H9 (cell line): ENCODE results near the gene PRSS38. TPM values are rescaled to one million over a fixed set of nuclear protein-coding genes. Genes with fewer than 3 reads are reported as not detected.

Experiments
- DNase-seq: peaks from one replicate; pipeline ENCODE4 v3.0.0-alpha.2; 2017
- H2AFZ ChIP-seq: one replicate; pipeline ENCODE4 v1.6.1; 2013; ENCODE audit warnings: mild to moderate bottlenecking, low read length, control low read depth, moderate library complexity
- H2AK5ac ChIP-seq: 2 replicates; pipeline ENCODE4 v1.6.1; 2013; ENCODE audit warnings: low read length, control low read depth, mixed read lengths; ENCODE audit not compliant: insufficient read length
- H2BK120ac ChIP-seq: one replicate; pipeline ENCODE4 v1.6.1; 2013; ENCODE audit warnings: low read depth, mild to moderate bottlenecking, low read length, control low read depth, inconsistent platforms; ENCODE audit not compliant: poor library complexity, severe bottlenecking
- H2BK12ac ChIP-seq: 2 replicates; pipeline ENCODE4 v1.6.1; 2013; ENCODE audit warnings: low read length, control low read depth, mixed read lengths, low read depth; ENCODE audit not compliant: insufficient read length
- H2BK15ac ChIP-seq: 2 replicates; pipeline ENCODE4 v1.6.1; 2013; ENCODE audit warnings: low read depth, low read length, control low read depth
- H2BK20ac ChIP-seq: one replicate; pipeline ENCODE4 v1.6.1; 2013; ENCODE audit warnings: low read depth, mild to moderate bottlenecking, low read length, control low read depth, inconsistent platforms; ENCODE audit not compliant: poor library complexity, severe bottlenecking
- H2BK5ac ChIP-seq: 2 replicates; pipeline ENCODE4 v1.6.1; 2013; ENCODE audit warnings: low read length, control low read depth, mixed read lengths; ENCODE audit not compliant: insufficient read length
- H3K14ac ChIP-seq: 2 replicates; pipeline ENCODE4 v1.6.1; 2013; ENCODE audit warnings: low read length, control low read depth; ENCODE audit not compliant: insufficient read depth
- H3K18ac ChIP-seq: 2 replicates; pipeline ENCODE4 v1.6.1; 2013; ENCODE audit warnings: low read depth, mild to moderate bottlenecking, mixed read lengths, low read length, control low read depth; ENCODE audit not compliant: insufficient read length
- H3K23ac ChIP-seq: 2 replicates; pipeline ENCODE4 v1.6.1; 2013; ENCODE audit warnings: low read length, control low read depth, mixed read lengths, low read depth; ENCODE audit not compliant: insufficient read length
- H3K23me2 ChIP-seq: 2 replicates; pipeline ENCODE4 v1.6.1; 2013; ENCODE audit warnings: low read depth, mild to moderate bottlenecking, mixed read lengths, low read length, control low read depth; ENCODE audit not compliant: insufficient read length, poor library complexity, severe bottlenecking
- H3K27ac ChIP-seq: 2 replicates; pipeline ENCODE4 v1.5.1; 2013; ENCODE audit warnings: low read length, control low read depth, mixed read lengths, low read depth; ENCODE audit not compliant: insufficient read length
- H3K27me3 ChIP-seq: 2 replicates; pipeline ENCODE4 v1.6.1; 2013; ENCODE audit warnings: low read length, control low read depth, inconsistent platforms; ENCODE audit not compliant: insufficient read depth
- H3K4ac ChIP-seq: 2 replicates; pipeline ENCODE4 v1.6.1; 2013; ENCODE audit warnings: low read depth, mild to moderate bottlenecking, control low read depth, inconsistent platforms, low read length, moderate library complexity
- H3K4me1 ChIP-seq: 2 replicates; pipeline ENCODE4 v1.6.1; 2013; ENCODE audit warnings: low read length, control low read depth, inconsistent platforms; ENCODE audit not compliant: insufficient read depth
- H3K4me2 ChIP-seq: 2 replicates; pipeline ENCODE4 v1.6.1; 2013; ENCODE audit warnings: low read length, control low read depth, mixed read lengths; ENCODE audit not compliant: insufficient read length, insufficient read depth
- H3K56ac ChIP-seq: 2 replicates; pipeline ENCODE4 v1.6.1; 2013; ENCODE audit warnings: low read depth, mild to moderate bottlenecking, mixed read lengths, low read length, control low read depth; ENCODE audit not compliant: insufficient read length
- H3K79me1 ChIP-seq: 2 replicates; pipeline ENCODE4 v1.6.1; 2013; ENCODE audit warnings: low read depth, mild to moderate bottlenecking, moderate library complexity, low read length, control low read depth, inconsistent platforms; ENCODE audit not compliant: insufficient read depth, poor library complexity, severe bottlenecking
- H3K79me2 ChIP-seq: 2 replicates; pipeline ENCODE4 v1.6.1; 2013; ENCODE audit warnings: low read length, control low read depth, inconsistent platforms; ENCODE audit not compliant: insufficient read depth
- H3K9ac ChIP-seq: 2 replicates; pipeline ENCODE4 v1.6.1; 2013; ENCODE audit warnings: low read length, control low read depth, mixed read lengths; ENCODE audit not compliant: insufficient read length; ENCODE audit errors: extremely low read depth
- H3K9me3 ChIP-seq: one replicate; pipeline ENCODE4 v1.6.1; 2013; ENCODE audit warnings: low read depth, low read length, inconsistent platforms; ENCODE audit not compliant: control insufficient read depth
- H3T11ph ChIP-seq: one replicate; pipeline ENCODE4 v1.6.1; 2013; ENCODE audit warnings: mild to moderate bottlenecking, low read length, control low read depth, inconsistent platforms
- H4K20me1 ChIP-seq: one replicate; pipeline ENCODE4 v1.6.1; 2013; ENCODE audit not compliant: control insufficient read depth, insufficient read length, insufficient read depth
- H4K5ac ChIP-seq: 2 replicates; pipeline ENCODE4 v1.6.1; 2013; ENCODE audit warnings: low read depth, mild to moderate bottlenecking, mixed read lengths, low read length, control low read depth; ENCODE audit not compliant: insufficient read length
- H4K8ac ChIP-seq: replicated peaks from 2 replicates; pipeline ENCODE4 v1.6.1; 2013; ENCODE audit warnings: low read length, control low read depth, mixed read lengths, low read depth; ENCODE audit not compliant: insufficient read length
- H4K91ac ChIP-seq: 2 replicates; pipeline ENCODE4 v1.6.1; 2013; ENCODE audit warnings: low read depth, mild to moderate bottlenecking, moderate library complexity, mixed read lengths, low read length, control low read depth; ENCODE audit not compliant: insufficient read length
- H3K27ac Mint-ChIP-seq, 3 experiments: 2 replicates in 2 of 3; 3 replicates in 1 of 3; pipeline ENCODE4 v1.8.0; 2020 to 2021; ENCODE audit warnings: mixed read lengths in 3 of 3, mild to moderate bottlenecking in 1 of 3, moderate library complexity in 1 of 3
- H3K27me3 Mint-ChIP-seq: 2 replicates; pipeline ENCODE4 v1.8.0; 2021; ENCODE audit warnings: low read depth, mild to moderate bottlenecking, moderate library complexity, mixed read lengths
- H3K36me3 Mint-ChIP-seq, 3 experiments: 2 replicates in 2 of 3; 3 replicates in 1 of 3; pipeline ENCODE4 v1.8.0; 2020 to 2021; ENCODE audit warnings: low read depth in 3 of 3, mixed read lengths in 3 of 3; ENCODE audit not compliant: insufficient read depth in 1 of 3
- H3K4me1 Mint-ChIP-seq, 2 experiments: 2 replicates each; pipeline ENCODE4 v1.8.0; 2020; ENCODE audit warnings: mixed read lengths in 2 of 2
- H3K4me3 Mint-ChIP-seq, 2 experiments: 2 replicates in 1 of 2; 3 replicates in 1 of 2; pipeline ENCODE4 v1.8.0; 2020 to 2021; ENCODE audit warnings: mild to moderate bottlenecking in 2 of 2, mixed read lengths in 2 of 2, moderate library complexity in 1 of 2
- H3K9me3 Mint-ChIP-seq, 2 experiments: 2 replicates in 1 of 2; 3 replicates in 1 of 2; pipeline ENCODE4 v1.8.0; 2020; ENCODE audit warnings: mild to moderate bottlenecking in 2 of 2, mixed read lengths in 2 of 2, moderate library complexity in 1 of 2
- CTCF ChIP-seq: fragments of 200-600 bp; sonication (generic); conservative IDR thresholded peaks from 3 replicates; pipeline ENCODE4 v1.8.0; 2021; ENCODE audit warnings: antibody characterized with exemption, mild to moderate bottlenecking
- WGBS: extraction: QIAGEN DNeasy Blood & Tissue Kit; methylation state at CpG from one replicate; pipeline ENCODE4 v1.1.7; 2013; ENCODE audit warnings: missing lambda C conversion rate, low lambda C conversion rate, mixed read lengths; ENCODE audit not compliant: insufficient read length; ENCODE audit errors: extremely low coverage; 5-methylcytosine and 5-hydroxymethylcytosine counted together
- total RNA-seq: library from RNA; stranded (reverse); gene quantifications from 2 replicates; pipeline ENCODE4 v1.2.1, GENCODE V29; 2021

The PRSS38 gene
- total RNA-seq, 1 experiment from 2014 or later: not detected

GRCh38 chr1:227768640-227769039, 46.8 kb upstream of the PRSS38 start:
- no peaks in the 10 kb centered on the region for H3K4me1 ChIP-seq
- no peak overlapping the region for H3K9ac ChIP-seq
- H2BK20ac ChIP-seq: no peak overlapping the region
- DNase-seq: no peak
- TF ChIP-seq CTCF: no peak
- H2BK12ac ChIP-seq: no peak overlapping the region
- H3K23me2 ChIP-seq: no peaks in the 10 kb centered on the region
- no peaks in the 10 kb centered on the region for H3K27me3 Mint-ChIP-seq
- H2AFZ ChIP-seq: no peak overlapping the region
- H3K4me1 Mint-ChIP-seq: peaks cover 0 to 7% of the 10 kb centered on the region in 2 experiments; a peak in 2 of 4 replicates
- no peaks in the 10 kb centered on the region for H3K79me1 ChIP-seq
- no peak overlapping the region for H4K8ac ChIP-seq
- no peak overlapping the region for H3K27ac ChIP-seq
- H2BK5ac ChIP-seq: no peak overlapping the region
- H3K4me3 Mint-ChIP-seq: no peak overlapping the region
- H3K14ac ChIP-seq: no peak overlapping the region
- H3K18ac ChIP-seq: no peak overlapping the region
- no peaks in the 10 kb centered on the region for H3K79me2 ChIP-seq
- no CpG with 5 or more reads among the region's 6 CpGs for WGBS
- no peak overlapping the region for H4K5ac ChIP-seq
- peaks cover 24 to 58% (median 49%) of the 10 kb centered on the region in 3 experiments for H3K36me3 Mint-ChIP-seq
- no peaks in the 10 kb centered on the region for H4K20me1 ChIP-seq
- H3T11ph ChIP-seq: no peak overlapping the region
- no peaks in the 10 kb centered on the region for H3K27me3 ChIP-seq
- 0 out of 7 replicates have a peak overlapping the region, but pooled peaks of 1 of the 3 experiments have one; percentile 23 for H3K27ac Mint-ChIP-seq
- H3K4ac ChIP-seq: no peak overlapping the region
- H3K9me3 ChIP-seq: no peaks in the 10 kb centered on the region
- H2BK15ac ChIP-seq: no peak overlapping the region
- no peak overlapping the region for H3K23ac ChIP-seq
- H3K4me2 ChIP-seq: no peak overlapping the region
- no peaks in the 10 kb centered on the region for H3K9me3 Mint-ChIP-seq
- H2BK120ac ChIP-seq: no peak overlapping the region
- no peak overlapping the region for H4K91ac ChIP-seq
- H2AK5ac ChIP-seq: no peak overlapping the region
- no peak overlapping the region for H3K56ac ChIP-seq
